HG03565 (cell line): Measurements from ENCODE around the gene GPRIN1.
"Not testable (repeated sequence)": the region's sequence is repeated elsewhere in the genome, so short reads cannot be mapped to it uniquely, and the experiment has no call there.

ENCODE experiments used
- ATAC-seq: cut with Tn5 transposase; IDR thresholded peaks from one replicate; pipeline ENCODE4 v1.9.1; 2021; ENCODE audit warnings: mild to moderate bottlenecking, moderate library complexity; ENCODE audit not compliant: unreplicated experiment

The GPRIN1 gene

DNA sequence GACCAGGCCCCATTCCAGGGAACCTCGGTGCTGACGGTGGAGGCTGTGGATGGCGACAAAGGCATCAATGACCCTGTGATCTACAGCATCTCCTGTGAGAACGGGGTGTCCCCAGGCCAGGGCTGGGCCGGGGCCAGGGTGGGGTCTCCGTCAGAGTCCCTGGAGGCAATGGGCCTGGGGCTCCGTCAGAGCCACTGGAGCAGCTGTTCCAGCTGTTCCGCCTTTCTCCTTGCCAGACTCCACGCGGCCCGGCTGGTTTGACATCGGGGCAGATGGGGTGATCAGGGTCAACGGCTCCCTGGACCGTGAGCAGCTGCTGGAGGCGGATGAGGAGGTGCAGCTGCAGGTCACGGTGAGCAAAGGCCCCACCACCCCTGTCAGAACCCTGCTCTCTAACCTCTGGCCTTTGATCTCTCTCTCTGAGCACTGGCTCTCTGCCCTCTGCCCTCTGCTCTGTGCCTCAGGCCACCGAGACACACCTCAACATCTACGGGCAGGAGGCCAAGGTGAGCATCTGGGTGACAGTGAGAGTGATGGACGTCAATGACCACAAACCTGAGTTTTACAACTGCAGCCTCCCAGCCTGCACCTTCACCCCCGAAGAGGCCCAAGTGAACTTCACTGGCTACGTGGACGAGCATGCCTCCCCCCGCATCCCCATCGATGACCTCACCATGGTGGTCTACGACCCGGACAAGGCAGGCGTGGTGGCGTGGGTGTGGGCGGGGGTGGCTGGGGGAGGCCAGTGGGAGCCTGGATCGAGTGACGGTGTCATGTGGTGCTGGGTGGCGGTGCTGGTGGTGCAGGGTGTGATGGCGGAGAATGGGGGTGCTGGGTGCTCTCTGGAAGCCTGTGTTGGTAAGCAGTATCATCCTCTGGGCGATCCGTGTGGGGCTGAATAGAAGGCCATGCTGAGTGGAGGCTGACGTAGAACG lies 34.2 kb downstream of the GPRIN1 start:
- ATAC-seq = no peak

DNA sequence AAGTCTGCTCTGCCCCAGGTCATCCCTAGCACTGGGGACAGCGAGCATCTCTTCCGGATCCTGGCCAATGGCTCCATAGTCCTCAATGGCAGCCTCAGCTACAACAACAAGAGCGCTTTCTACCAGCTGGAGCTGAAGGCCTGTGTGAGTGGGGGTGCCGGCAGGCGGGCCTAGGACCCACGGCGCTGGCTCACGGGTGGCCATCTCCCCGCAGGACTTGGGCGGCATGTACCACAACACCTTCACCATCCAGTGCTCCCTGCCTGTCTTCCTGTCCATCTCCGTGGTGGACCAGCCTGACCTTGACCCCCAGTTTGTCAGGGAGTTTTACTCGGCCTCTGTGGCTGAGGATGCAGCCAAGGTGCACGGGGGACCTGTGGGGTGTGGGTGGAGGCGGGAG lies 34.9 kb downstream of the GPRIN1 start:
- ATAC-seq = no peak

DNA sequence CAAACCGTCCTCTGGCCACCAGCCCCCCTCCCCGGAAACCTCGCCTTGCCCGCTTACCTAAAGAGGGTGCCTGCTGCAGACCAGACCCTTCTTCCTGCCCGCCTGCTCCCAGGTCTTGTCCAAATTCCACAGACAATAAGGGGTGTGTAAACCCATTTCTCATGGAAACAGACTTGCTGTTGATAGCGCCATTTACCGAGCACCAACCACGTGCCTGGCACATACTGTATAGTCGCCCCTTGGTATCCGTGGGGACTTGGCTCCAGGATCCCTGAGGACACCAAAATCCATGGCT lies 35.7 kb downstream of the GPRIN1 start:
- no peak for ATAC-seq

DNA sequence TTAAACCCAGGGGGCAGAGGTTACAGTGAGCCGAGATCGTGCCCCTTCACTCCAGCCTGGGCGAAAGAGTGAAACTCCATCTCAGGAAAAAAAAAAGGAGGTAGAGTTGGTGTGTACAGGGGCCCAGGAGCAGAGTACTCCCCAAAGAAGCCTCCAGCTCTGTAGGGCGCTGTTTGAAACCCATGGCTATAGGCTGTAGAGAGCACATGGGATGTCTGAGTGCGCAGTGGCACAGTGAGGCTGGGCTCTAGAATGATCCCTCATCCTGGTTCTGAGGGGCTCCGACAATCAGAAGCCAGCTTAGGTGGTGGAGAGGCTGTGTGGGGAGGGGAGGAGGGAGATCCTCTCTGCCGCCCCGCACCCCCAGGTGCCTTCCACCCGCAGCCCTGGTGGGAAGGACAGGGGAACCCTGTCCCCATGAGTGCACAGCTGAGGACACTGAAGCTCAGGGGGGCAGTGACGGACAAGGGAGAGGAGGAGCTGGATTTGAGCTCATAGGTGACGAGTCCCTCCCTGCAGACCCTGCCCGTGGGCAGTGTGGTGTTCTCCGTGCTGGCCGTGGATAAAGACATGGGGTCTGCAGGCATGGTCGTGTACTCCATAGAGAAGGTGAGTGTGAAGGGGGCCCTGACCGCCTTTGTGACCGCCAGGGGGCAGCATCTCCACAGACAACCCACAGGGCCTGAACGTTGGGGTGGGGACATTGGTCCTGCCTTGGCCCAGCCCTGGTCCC lies 36.2 kb downstream of the GPRIN1 start:
- no peak for ATAC-seq

DNA sequence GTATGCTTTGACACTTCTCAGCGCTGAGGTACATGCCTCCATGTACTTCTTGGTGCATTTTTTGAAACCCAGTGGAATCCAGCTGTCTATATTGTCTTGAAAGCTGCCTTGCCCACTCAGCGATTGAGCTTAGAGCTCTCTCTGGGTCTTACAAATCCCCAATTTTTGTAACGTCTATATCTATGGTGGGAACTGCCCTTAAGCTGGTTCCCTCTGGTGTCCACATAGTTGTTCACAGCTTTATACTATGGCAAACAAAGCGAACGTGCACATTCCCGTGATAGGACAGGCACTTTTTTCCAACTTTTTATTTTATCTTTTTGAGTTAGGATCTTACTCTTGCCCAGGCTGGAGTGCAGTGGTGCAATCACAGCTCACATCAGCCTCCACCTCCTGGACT lies 39.9 kb downstream of the GPRIN1 start:
- ATAC-seq = no peak

DNA sequence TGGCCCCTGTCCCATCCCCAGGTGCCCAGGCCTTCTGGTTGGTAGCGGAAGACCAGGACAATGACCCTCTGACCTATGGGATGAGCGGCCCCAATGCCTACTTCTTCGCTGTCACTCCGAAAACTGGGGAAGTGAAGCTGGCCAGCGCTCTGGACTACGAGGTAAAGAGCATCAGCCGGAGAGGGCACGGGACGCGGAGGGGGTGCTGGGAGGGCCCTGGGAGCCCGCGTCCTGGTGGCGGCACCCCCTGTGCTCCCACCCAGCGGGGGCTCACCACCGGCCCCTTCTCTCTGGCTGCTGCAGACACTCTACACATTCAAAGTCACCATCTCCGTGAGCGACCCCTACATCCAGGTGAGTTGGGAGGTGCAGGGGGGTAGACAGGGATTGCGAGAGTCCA lies 41.3 kb downstream of the GPRIN1 start:
- ATAC-seq = no peak

DNA sequence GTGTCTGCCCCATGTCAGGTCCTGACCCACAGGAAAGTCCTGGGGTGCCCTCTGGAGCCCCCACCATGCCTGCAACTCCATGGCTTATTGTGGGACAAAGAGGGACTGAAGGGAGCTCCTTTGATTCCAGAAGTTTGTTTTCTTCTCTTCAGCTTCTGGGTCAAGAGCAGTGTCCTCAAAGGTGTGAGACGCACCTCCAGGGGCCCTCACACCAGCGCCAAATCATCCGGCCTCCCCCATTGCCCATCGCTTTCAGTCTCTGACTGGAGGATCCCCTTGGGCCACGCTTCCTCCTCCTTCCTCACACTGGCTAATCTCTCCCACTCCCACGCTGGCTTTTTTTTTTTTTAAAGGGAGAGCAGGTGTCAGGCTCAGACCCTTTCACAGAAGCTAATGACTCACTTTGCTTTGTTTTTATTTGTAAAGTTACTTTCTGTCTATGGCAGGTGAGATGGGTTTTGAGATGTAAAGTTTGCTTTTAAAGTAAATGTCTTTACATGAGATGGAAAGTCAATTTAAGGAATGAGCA lies 44.1 kb downstream of the GPRIN1 start:
- no peak for ATAC-seq

DNA sequence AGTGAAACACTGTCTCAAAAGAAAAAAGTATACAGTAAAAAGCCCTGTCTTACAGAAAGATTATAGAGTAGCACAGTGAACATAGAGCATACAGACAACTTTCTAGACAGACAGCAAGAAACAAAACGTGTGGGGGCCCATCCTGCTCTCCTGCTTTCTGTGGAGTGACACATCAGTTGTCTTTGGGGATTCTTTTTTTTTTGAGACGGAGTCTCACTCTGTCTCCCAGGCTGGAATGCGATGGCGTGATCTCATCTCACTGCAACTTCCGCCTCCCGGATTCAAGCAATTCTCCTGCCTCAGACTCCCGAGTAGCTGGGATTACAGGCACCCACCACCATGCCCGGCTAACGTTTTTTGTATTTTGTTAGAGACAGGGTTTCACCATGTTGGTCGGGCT lies 46.0 kb downstream of the GPRIN1 start:
- ATAC-seq = no peak

DNA sequence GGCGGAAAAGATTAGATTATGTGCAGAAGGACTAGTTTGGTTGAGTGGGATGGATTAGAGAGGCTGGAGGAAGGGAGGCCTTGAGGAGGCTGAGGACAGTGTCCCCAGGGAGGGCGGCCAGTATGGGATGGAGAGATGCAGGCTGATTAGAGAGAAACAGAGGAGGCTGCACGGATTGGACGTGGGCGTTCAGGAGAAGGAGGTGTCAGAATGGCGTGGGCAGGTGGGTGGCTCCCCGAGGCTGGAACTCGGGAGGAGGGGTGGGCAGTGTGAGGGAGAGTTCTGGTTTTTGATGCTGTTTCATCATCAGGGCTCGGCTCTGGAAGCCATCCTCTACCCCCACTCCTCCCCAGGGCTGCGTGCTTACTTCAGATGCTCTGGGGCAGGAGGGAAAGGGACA lies 47.8 kb downstream of the GPRIN1 start:
- no peak for ATAC-seq

DNA sequence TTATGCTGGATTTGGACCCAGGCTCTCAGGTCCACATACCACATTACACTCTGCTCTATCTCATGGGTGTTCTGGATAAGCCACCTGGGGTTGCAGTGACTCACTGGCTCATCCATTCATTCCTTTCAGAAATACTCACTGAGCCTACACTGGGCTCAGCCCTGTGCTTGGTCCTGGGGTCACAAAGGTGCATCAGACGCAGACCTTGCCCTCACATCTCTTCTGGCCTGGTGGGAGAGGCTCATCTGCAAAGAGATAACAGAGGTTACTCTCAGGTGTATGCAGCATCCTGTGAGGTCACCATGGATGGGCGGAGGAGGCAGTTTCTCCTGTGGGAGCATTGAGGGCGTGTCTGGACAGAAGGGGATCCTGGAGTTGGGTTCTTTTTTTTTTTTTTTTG lies 48.7 kb downstream of the GPRIN1 start:
- ATAC-seq = no peak

DNA sequence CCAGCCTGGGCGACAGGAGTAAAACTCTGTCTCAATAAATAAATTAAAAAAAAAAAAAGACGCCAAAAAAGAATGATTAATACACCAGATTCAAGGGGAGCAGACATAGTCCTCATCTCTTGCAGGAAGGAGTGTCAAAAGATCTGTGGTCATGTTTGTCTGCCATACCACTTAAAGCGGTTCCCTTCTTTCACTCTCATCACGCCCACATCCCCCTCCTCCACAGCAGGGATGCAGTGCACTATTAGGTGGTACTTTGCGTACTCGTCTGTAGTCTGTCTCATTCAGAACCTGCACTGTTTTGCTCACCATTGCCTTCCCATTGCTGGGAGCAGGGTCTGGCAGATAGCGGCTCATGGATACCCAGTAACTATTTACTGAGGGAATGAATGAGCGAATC lies 49.6 kb downstream of the GPRIN1 start:
- ATAC-seq = no peak

DNA sequence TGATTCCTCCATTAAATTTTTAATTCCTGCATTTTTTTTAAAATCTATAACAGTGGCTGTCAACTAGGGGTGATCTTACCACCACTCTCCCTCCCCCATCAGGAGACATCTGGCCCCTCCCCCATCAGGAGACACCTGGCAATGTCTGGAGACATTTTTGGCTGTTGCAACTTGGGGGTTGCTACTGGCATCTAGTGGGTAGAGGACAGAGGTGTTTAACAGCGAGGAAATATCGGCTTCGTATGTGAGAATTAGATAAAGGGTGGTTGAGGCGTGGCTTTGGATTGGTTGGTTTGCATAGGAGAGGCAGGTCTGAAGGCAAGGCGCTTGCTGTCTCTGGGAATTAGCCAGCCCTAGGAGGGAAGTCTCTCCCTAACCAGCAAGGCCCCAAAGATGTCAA lies 50.3 kb downstream of the GPRIN1 start:
- no peak for ATAC-seq

DNA sequence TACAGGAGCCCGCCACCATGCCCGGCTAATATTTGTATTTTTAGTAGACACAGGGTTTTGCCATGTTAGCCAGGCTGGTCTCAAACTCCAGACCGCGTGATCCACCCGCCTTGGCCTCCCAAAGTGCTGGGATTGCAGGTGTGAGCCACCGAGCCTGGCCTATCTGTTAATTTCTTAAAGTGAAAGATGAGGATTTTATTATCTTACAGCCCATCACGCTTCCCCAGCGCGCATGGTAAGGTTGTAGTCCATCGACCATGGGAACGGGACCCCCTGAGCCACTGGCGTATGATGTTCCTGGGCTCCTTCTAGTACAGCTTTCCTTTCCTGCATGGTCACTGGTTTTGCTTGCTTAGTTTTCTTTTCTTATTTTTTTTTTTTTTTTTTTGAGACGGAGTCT lies 52.1 kb downstream of the GPRIN1 start:
- no peak for ATAC-seq

DNA sequence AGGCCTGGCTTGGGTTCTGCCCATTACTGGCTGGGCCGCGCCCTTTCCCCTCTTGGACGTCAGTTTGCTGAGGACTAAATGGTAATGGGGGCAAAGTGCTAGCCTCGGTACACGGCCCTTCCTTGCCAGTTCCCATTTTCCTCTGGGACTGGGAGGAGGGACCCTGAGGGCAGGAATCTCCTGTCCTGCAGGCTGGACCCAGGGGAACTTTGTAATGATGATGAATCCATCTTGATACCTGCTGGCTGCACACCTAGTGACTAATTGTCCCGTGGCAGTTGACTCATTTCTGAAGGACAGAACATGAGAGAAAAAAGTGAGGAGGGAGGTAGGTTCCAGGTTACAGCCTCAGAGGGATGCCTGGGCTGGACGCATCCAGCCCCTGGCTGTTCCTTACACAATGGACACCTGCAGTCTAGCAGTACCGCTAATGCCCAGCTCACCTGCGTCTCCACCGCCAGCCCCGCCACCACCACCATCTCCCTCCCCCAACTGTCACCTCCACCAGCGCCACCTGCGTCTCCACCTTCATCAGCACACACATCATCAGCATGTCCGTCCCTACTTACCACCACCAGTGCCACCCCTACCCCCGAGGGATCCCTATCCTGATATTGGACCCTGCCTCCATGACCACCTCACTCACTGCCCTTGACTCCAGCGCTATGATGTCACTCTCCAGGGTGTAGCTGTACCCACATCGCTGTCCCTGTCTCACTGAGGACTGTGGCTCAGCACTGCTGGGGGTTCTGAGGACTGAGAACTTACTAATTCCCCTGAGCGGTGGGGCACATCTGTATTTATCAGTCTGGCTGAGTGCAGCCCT lies 56.5 kb downstream of the GPRIN1 start:
- no peak for ATAC-seq

DNA sequence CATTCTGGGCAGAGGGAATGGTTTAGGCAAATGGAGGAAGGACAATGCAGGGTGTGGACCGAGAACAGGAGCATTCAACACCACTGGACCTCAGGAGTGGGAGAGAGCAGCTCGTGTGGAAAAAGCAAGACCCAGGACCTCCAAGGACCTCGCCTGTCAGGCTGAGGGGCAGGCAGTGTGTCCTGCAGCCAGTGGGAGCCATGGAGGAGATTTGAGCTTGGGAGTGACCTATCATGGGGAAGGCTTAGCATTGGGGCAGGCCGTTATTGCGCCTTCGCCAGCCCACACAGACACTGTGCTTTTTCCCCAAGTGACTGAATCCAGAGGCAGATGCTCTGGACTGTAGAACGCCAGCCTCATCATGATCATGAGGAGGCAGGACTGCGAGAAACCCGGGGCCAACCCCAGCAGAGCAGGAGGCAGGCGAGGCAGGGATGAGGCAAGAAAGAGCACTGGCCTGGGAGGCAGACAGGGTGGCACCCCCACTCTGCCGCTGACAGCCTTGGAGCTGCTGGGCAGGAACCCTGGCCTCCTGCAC lies 57.6 kb downstream of the GPRIN1 start:
- ATAC-seq = no peak

DNA sequence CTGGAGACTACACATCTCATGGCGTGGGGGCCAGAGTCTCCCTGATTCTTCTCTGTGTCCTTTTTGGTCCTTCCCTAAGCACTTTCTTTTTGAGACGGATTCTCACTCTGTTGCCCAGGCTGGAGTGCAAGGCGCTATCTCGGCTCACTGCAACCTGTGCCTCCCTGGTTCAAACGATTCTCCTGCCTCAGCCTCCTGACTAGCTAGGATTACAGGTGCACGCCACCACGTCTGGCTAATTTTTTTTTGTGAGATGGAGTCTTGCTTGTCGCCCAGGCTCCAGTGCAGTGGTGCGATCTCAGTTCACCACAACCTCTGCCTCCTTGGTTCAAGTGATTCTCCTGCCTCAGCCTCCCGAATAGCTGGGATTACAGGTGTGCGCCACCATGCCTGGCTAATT lies 59.0 kb downstream of the GPRIN1 start:
- not testable (repeated sequence) for ATAC-seq

DNA sequence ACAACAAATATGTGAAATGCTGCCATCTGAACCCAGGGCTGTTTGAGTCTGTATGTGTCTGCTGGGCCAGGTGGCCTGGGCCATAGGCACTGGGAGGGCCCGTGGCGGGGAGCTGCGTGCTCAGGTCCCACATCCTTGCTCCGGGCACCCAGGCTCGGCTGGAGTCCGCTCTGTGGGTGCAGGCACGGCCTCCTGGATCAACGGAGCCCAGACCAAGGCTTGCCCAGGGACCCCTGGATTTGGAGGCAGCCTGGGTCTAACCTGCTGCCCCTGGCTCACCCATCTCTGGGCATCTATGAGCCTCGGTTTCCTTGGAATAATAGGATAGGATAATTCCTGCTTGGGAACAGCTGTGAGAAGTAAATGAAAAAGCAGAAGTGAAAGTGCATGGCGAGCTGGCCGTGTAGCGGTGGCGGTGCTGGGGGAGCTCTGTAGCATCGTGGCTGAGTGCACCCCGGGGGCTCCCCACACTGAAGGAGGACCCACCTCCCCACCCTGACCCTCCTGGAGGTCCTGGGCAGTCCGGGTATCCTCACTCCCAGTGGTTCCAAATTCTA lies 59.6 kb downstream of the GPRIN1 start:
- ATAC-seq = no peak

DNA sequence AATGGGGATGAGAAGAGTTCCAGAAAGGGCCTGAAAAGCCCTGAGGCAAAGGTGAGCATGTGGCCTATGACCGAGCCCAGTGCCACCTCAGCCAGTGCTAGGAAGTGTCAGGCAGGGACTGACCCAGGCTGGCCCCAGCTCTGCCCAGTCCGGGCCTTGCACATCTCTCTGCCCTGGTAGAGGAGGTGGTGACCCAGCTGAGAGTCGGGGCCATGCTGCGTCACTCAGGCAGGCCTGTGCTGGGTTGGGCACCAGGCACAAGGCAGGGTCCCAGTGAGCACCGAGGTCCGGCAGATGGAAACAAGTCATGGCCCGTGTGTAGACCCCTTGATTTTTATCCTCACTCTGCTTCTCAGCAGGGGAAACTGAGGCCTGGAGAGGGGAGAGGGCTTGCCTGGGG lies 60.1 kb downstream of the GPRIN1 start:
- no peak for ATAC-seq

DNA sequence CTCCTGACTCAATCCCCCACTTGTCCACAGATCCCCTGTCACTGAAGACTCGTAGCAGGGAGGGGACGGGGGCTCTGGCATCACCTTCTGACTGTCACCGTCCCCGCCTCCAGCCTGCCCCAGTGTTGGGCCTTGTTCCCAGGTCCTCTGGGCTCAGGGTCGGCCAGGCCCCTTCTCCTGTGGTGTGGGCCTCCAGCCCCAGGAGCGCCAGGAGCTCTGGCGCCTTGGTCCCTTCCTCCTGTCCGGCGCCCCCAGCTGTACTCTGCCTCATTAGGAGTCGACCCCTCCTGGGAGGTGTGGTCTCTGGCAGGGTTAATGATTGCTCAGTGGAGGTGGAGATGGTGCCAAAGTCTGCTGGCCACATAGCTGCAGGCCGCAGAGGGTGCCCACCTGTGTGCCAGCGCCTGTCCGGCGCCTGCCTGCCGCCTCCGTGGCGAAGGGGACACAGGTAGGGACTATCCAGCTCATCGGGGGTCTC lies 61.0 kb downstream of the GPRIN1 start, which contains the start of gene CDHR2:
CDHR2 (plus strand) TSS at position 376 of the 478 bp plus-strand sequence. CDS start 16,011 bp downstream, outside the sequence.
- no peak for ATAC-seq

DNA sequence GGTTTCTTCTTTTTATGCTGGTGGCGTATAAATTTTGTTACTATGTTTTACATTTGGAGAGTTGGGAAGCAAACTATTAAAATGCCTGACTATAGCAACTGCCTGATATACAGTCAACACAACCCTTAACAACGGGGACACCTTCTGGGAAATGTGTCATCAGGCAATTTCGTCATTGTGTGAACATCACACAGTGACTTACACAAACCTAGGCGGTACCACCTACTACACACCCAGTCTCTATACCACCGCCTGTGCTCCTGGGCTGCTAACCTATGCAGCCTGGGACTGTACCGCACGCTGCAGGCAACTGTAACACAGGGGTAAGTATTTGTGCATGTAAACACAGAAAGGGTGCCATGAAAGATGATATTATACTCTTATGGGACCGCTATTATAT lies 62.2 kb downstream of the GPRIN1 start:
- no peak for ATAC-seq
